K562 (cell line): ENCODE data around the gene ARHGEF17. TPM values are rescaled to one million over a fixed set of nuclear protein-coding genes. Genes with fewer than 3 reads are reported as not detected.

Experiments
- ATF7 ChIP-seq: fragments of 450-650 bp; IDR thresholded peaks from 2 replicates; pipeline ENCODE4 v1.7.1; 2014; ENCODE audit warnings: mild to moderate bottlenecking, moderate library complexity
- BRD4 ChIP-seq: fragments of 200-600 bp; sonication (generic); IDR thresholded peaks from 2 replicates; pipeline ENCODE4 v1.6.1; 2017; ENCODE audit warnings: inconsistent platforms
- CREM ChIP-seq: IDR thresholded peaks from 2 replicates; pipeline ENCODE4 v1.6.1; 2014; ENCODE audit warnings: antibody characterized with exemption, low read depth
- E2F4 ChIP-seq: sonication (generic); formaldehyde crosslinking; IDR thresholded peaks from 2 replicates; pipeline ENCODE4 v1.8.0; 2022; ENCODE audit warnings: mild to moderate bottlenecking, low read depth, missing genetic modification reagents
- MAZ ChIP-seq, 2 experiments: fragments of 450-650 bp in 1 of 2; sonication (generic) in 1 of 2; formaldehyde crosslinking; IDR thresholded peaks in 1 of 2; conservative IDR thresholded peaks in 1 of 2; 2 replicates each; pipeline versions ENCODE4 v1.4.0 to v1.5.0; 2020; ENCODE audit warnings: mild to moderate bottlenecking in 1 of 2, missing genetic modification reagents in 1 of 2
- MGA ChIP-seq: fragments of 450-650 bp; IDR thresholded peaks from 2 replicates; pipeline ENCODE4 v1.6.1; 2016; ENCODE audit warnings: mild to moderate bottlenecking, moderate library complexity
- NFYB ChIP-seq: IDR thresholded peaks from 2 replicates; pipeline ENCODE4 v1.6.1; 2011; ENCODE audit warnings: mild to moderate bottlenecking, moderate library complexity; ENCODE audit not compliant: insufficient read length; ENCODE audit errors: extremely low read depth
- PHF20 ChIP-seq: fragments of 450-650 bp; IDR thresholded peaks from 2 replicates; pipeline ENCODE4 v1.6.1; 2018; ENCODE audit not compliant: partially characterized antibody
- POLR2AphosphoS2 ChIP-seq: IDR thresholded peaks from 2 replicates; pipeline ENCODE4 v1.6.1; 2012; ENCODE audit warnings: low read length, improper control_type of control experiment
- RAD51 ChIP-seq: fragments of 450-650 bp; IDR thresholded peaks from 2 replicates; pipeline ENCODE4 v1.7.1; 2016; ENCODE audit warnings: low read depth, mild to moderate bottlenecking, borderline replicate concordance
- SAFB ChIP-seq: fragments of 200-400 bp; formaldehyde crosslinking; IDR thresholded peaks from 2 replicates; pipeline ENCODE4 v1.6.1; 2017; ENCODE audit warnings: low read depth, low read length, borderline replicate concordance
- STAG1 ChIP-seq: sonication (generic); formaldehyde crosslinking; IDR thresholded peaks from 2 replicates; pipeline ENCODE4 v1.5.0; 2020; ENCODE audit warnings: missing genetic modification reagents, borderline replicate concordance
- ZBTB33 ChIP-seq: sonication (generic); formaldehyde crosslinking; IDR thresholded peaks from 2 replicates; pipeline ENCODE4 v1.8.1; 2023; ENCODE audit warnings: mild to moderate bottlenecking, missing genetic modification reagents
- ZNF140 ChIP-seq: fragments of 250-450 bp; sonication (Bioruptor Pico); IDR thresholded peaks from 2 replicates; pipeline ENCODE4 v1.8.0; 2021; ENCODE audit warnings: moderate library complexity, mild to moderate bottlenecking, inconsistent platforms
- ZNF436 ChIP-seq: fragments of 250-450, 450-650 bp; sonication (Bioruptor Pico); formaldehyde crosslinking; IDR thresholded peaks from 2 replicates; pipeline ENCODE4 v1.7.0; 2020; ENCODE audit warnings: mild to moderate bottlenecking
- polyA plus RNA-seq, 8 experiments: library from polyadenylated mRNA; depleted of rRNA in 4 of 8; stranded (reverse) in 5 of 8; unstranded in 3 of 8; fragments of >200 nt; fragmentation: Nextera tagmentation in 2 of 8; fragmentation: Illumina TruSeq in 1 of 8; extraction: Ambion mirVana in 2 of 8; extraction: Trizol in 1 of 8; gene quantifications; 2 replicates each; pipeline versions ENCODE4 v1.2.1 to v1.2.3, GENCODE V29; 2011 to 2014; ENCODE audit warnings: inconsistent platforms in 1 of 8, missing spikeins in 1 of 8
- total RNA-seq, 7 experiments: library from RNA; depleted of rRNA in 6 of 7; stranded (reverse); fragments of >200 nt in 6 of 7; fragmentation: Illumina TruSeq in 2 of 7; extraction: Trizol in 2 of 7; gene quantifications; 2 replicates each; pipeline versions ENCODE4 v1.2.1 to v1.2.3, GENCODE V29; 2011 to 2021; ENCODE audit warnings: low replicate concordance in 1 of 7

The ARHGEF17 gene
- total and polyA plus RNA-seq, 9 of the 15 experiments (the other 6 are each of a cell fraction or from before 2014, with no cell fraction given), result 0.04 to 0.68 (median 0.10) TPM; not detected in 2

- TF ChIP-seq MGA (peak; percentile 21; the same call in 1 of the 2 replicates), CREM (0 out of 2 replicates have a peak, but pooled peaks have one; percentile 33), SAFB (no peak), ZBTB33 (CRISPR knock-in tag) (peak; percentile 96), ZNF436 (no peak), PHF20 (peak; percentile 51), BRD4 (no peak), ZNF140 (CRISPR knock-in tag) (no peak), RAD51 (no peak), ATF7 (0 out of 2 replicates have a peak, but pooled peaks have one; percentile 11), POLR2AphosphoS2 (no peak), E2F4 (CRISPR knock-in tag) (no peak), MAZ (CRISPR knock-in tag; conservative IDR thresholded peaks at IDR 0.05 in 1 of 2, IDR thresholded peaks at IDR 0.05 in 1 of 2) (peak in 1 of 2 experiments; percentile 36; a peak in 1 of 4 replicates), STAG1 (CRISPR knock-in tag) (peak; percentile 56; the same call in 1 of the 2 replicates), NFYB (no peak)
Observed at GRCh38 chr11:73404048-73404447, 96.0 kb downstream of the ARHGEF17 start (continued).
